Small intestine (tissue), 7 donors: Measurements from ENCODE around the gene TM9SF2. TPM values are rescaled to one million over a fixed set of nuclear protein-coding genes. Genes with fewer than 3 reads are reported as not detected.

Experiments
- DNase-seq, 2 donors: peaks; one replicate each; pipeline versions ENCODE4 v3.0.0 to v3.0.0-alpha.2; 2013
- FAIRE-seq: peaks from 2 replicates; lab custom pipeline; 2012; peaks lifted over from hg19 to GRCh38; lab: Jason Lieb, UNC
- H3K27ac ChIP-seq, 3 donors: one replicate each; pipeline ENCODE4 v1.5.1; 2013; ENCODE audit warnings: low read length in 2 of 3, mild to moderate bottlenecking in 2 of 3, control low read depth in 1 of 3, inconsistent platforms in 1 of 3, low read depth in 1 of 3, moderate library complexity in 1 of 3
- H3K27me3 ChIP-seq, 3 donors: one replicate each; pipeline ENCODE4 v1.6.1; 2013; ENCODE audit warnings: low read length in 3 of 3, inconsistent platforms in 1 of 3; ENCODE audit not compliant: control insufficient read depth in 3 of 3, insufficient read depth in 3 of 3
- H3K36me3 ChIP-seq, 3 donors: one replicate each; pipeline ENCODE4 v1.6.1; 2013; ENCODE audit warnings: low read length in 3 of 3, inconsistent platforms in 1 of 3, low read depth in 1 of 3, mild to moderate bottlenecking in 1 of 3, moderate library complexity in 1 of 3; ENCODE audit not compliant: control insufficient read depth in 3 of 3, insufficient read depth in 2 of 3
- H3K4me1 ChIP-seq, 3 donors: one replicate each; pipeline ENCODE4 v1.6.1; 2013; ENCODE audit warnings: low read length in 2 of 3, inconsistent platforms in 1 of 3, low read depth in 1 of 3, mild to moderate bottlenecking in 1 of 3, moderate library complexity in 1 of 3; ENCODE audit not compliant: control insufficient read depth in 3 of 3, insufficient read depth in 2 of 3
- H3K4me3 ChIP-seq, 3 donors: one replicate each; pipeline ENCODE4 v1.5.1; 2013; ENCODE audit warnings: low read length in 3 of 3, control low read depth in 1 of 3, inconsistent platforms in 1 of 3, low read depth in 1 of 3, mild to moderate bottlenecking in 1 of 3, moderate library complexity in 1 of 3
- H3K9me3 ChIP-seq, 2 donors: one replicate each; pipeline ENCODE4 v1.6.1; 2013; ENCODE audit warnings: low read depth in 1 of 2, low read length in 1 of 2; ENCODE audit not compliant: control insufficient read depth in 2 of 2, insufficient read depth in 1 of 2
- WGBS, 3 donors: extraction: QIAGEN DNeasy Blood & Tissue Kit; methylation state at CpG; one replicate each; pipeline ENCODE4 v1.1.7; 2013; 5-methylcytosine and 5-hydroxymethylcytosine counted together
- polyA plus RNA-seq, 4 donors: library from polyadenylated mRNA; stranded (reverse) in 3 of 4; unstranded in 1 of 4; fragments of 200-250 nt in 3 of 4; fragments of 120-200 nt in 1 of 4; gene quantifications; one replicate each; pipeline versions ENCODE4 v1.2.1 to v1.2.3, GENCODE V29; 2013
- donor health status: healthy with polysubstance abuse.
- donor health status: control.
- donor health status: control.
- donor health status: Bipolar disorder and iron deficiency.
- donor health status: healthy.

TM9SF2 gene
- polyA plus RNA-seq, 4 donors, result 35.6 to 270 (median 92.3) TPM

- H3K9me3 ChIP-seq, result peaks cover 0 to 8% of the 10 kb centered on the region in 2 donors
- WGBS, 3 donors, result 3 to 4% (median 4%) methylated on average over 45 to 50 of the region's 50 CpGs
Observed at GRCh38 chr13:99498171-99499161, 2.8 kb upstream of the TM9SF2 start.

GRCh38 chr13:99500839-99501183 is 461 bp upstream of the TM9SF2 start:
- Histone ChIP-seq H3K4me3 (peak overlapping the region; percentile 12 to 100 (median 88)), H3K4me1 (peaks cover 4 to 20% (median 5%) of the 10 kb centered on the region in 3 donors), H3K36me3 (no peaks in the 10 kb centered on the region), H3K27me3 (no peaks in the 10 kb centered on the region), H3K27ac (peak overlapping the region; percentile 89 to 99 (median 98)), H3K9me3 (peaks cover 0 to 4% of the 10 kb centered on the region in 2 donors)
- 0 to 1% (median 0%) methylated on average over 9 of the region's 9 CpGs for WGBS, 3 donors
- DNase-seq (no peak), FAIRE-seq (no peak)

More at GRCh38 chr13:99498171-99499161, 2.8 kb upstream of the TM9SF2 start:
- H3K36me3 ChIP-seq, result no peaks in the 10 kb centered on the region
- peak overlapping the region; percentile 24 to 59 (median 45) for H3K4me3 ChIP-seq
- H3K4me1 ChIP-seq, result peaks cover 4 to 13% (median 5%) of the 10 kb centered on the region in 3 donors
- peak; percentile 99 to 100 for DNase-seq
- peak overlapping the region; percentile 91 to 99 (median 93) for H3K27ac ChIP-seq
- no peak for FAIRE-seq
- H3K27me3 ChIP-seq, result no peaks in the 10 kb centered on the region

GRCh38 chr13:99501848-99502301 is 603 bp downstream of the TM9SF2 start:
- H3K4me1 ChIP-seq, result peaks cover 5 to 25% (median 6%) of the 10 kb centered on the region in 3 donors
- DNase-seq (peak; percentile 65 to 73), FAIRE-seq (no peak)
- H3K36me3 ChIP-seq, result no peaks in the 10 kb centered on the region
- H3K27me3 ChIP-seq, result no peaks in the 10 kb centered on the region
- H3K9me3 ChIP-seq, result peaks cover 0 to under 1% of the 10 kb centered on the region in 2 donors
- 0 to 1% (median 1%) methylated on average over 17 to 18 of the region's 18 CpGs for WGBS, 3 donors
- peak overlapping the region; percentile 89 to 99 (median 98) for H3K27ac ChIP-seq
- peak overlapping the region; percentile 58 to 100 (median 88) for H3K4me3 ChIP-seq

- DNase-seq (no peak), FAIRE-seq (no peak)
- peaks cover 2 to 15% (median 9%) of the 10 kb centered on the region in 3 donors for H3K4me1 ChIP-seq
- no peaks in the 10 kb centered on the region for H3K27me3 ChIP-seq
- peaks cover 0 to 13% of the 10 kb centered on the region in 2 donors for H3K9me3 ChIP-seq
- WGBS, 3 donors, result 26 to 41% (median 33%) methylated on average over 2 of the region's 2 CpGs
- no peak overlapping the region for H3K4me3 ChIP-seq
- H3K27ac ChIP-seq, result no peak overlapping the region
- peaks cover 0 to 8% (median 3%) of the 10 kb centered on the region in 3 donors for H3K36me3 ChIP-seq
Observed at GRCh38 chr13:99505814-99506269, 4.6 kb downstream of the TM9SF2 start.

GRCh38 chr13:99506634-99507033 is 5.4 kb downstream of the TM9SF2 start:
- FAIRE-seq (no peak), DNase-seq (no peak)

GRCh38 chr13:99507054-99507453 is 5.8 kb downstream of the TM9SF2 start:
- peak in 1 of 2 donors; percentile 40 for DNase-seq

More at GRCh38 chr13:99506634-99507033, 5.4 kb downstream of the TM9SF2 start:
- Histone ChIP-seq H3K27ac (peak overlapping the region in 1 of 3 donors; percentile 60), H3K4me1 (peaks cover 2 to 15% (median 9%) of the 10 kb centered on the region in 3 donors), H3K36me3 (peaks cover 0 to 8% (median 3%) of the 10 kb centered on the region in 3 donors), H3K9me3 (peaks cover 0 to 13% of the 10 kb centered on the region in 2 donors), H3K4me3 (no peak overlapping the region), H3K27me3 (no peaks in the 10 kb centered on the region)
- WGBS, 3 donors, result 23 to 25% (median 24%) methylated on average over 2 of the region's 2 CpGs

GRCh38 chr13:99507551-99507950 is 6.3 kb downstream of the TM9SF2 start:
- no peaks in the 10 kb centered on the region for H3K27me3 ChIP-seq
- peak; percentile 36 to 61 for DNase-seq
- peaks cover 0 to 13% of the 10 kb centered on the region in 2 donors for H3K9me3 ChIP-seq
- peak overlapping the region in 1 of 3 donors; percentile 60 for H3K27ac ChIP-seq
- no peak overlapping the region for H3K4me3 ChIP-seq
- 25 to 61% (median 54%) methylated on average over 3 of the region's 3 CpGs for WGBS, 3 donors
- H3K36me3 ChIP-seq, result peaks cover 0 to 8% (median 3%) of the 10 kb centered on the region in 3 donors
- peaks cover 2 to 15% (median 9%) of the 10 kb centered on the region in 3 donors for H3K4me1 ChIP-seq
- FAIRE-seq, result no peak

More at GRCh38 chr13:99507054-99507453, 5.8 kb downstream of the TM9SF2 start:
- Histone ChIP-seq H3K36me3 (peaks cover 0 to 8% (median 3%) of the 10 kb centered on the region in 3 donors), H3K4me3 (no peak overlapping the region), H3K27ac (peak overlapping the region in 1 of 3 donors; percentile 60), H3K27me3 (no peaks in the 10 kb centered on the region), H3K9me3 (peaks cover 0 to 13% of the 10 kb centered on the region in 2 donors), H3K4me1 (peaks cover 2 to 15% (median 9%) of the 10 kb centered on the region in 3 donors)
- FAIRE-seq, result no peak
- 60 to 61% (median 61%) methylated on average over 3 of the region's 3 CpGs for WGBS, 3 donors

GRCh38 chr13:99507986-99508385 is 6.7 kb downstream of the TM9SF2 start:
- H3K27ac ChIP-seq, result peak overlapping the region in 1 of 3 donors; percentile 60
- peaks cover 0 to 8% (median 3%) of the 10 kb centered on the region in 3 donors for H3K36me3 ChIP-seq
- no peak for DNase-seq
- no peaks in the 10 kb centered on the region for H3K27me3 ChIP-seq
- peaks cover 2 to 15% (median 9%) of the 10 kb centered on the region in 3 donors for H3K4me1 ChIP-seq
- H3K4me3 ChIP-seq, result no peak overlapping the region
- peaks cover 0 to 13% of the 10 kb centered on the region in 2 donors for H3K9me3 ChIP-seq
- no peak for FAIRE-seq
